ENCODE data around the gene GNLY. TPM values are rescaled to one million over a fixed set of nuclear protein-coding genes. Genes with fewer than 3 reads are reported as not detected.

GNLY gene
- total and polyA plus RNA-seq, 5 donors from 2014 or later: 2.4 to 10.9 (median 8.7) TPM

GRCh38 chr2:85733121-85733960 lies 39.2 kb downstream of the GNLY start:
- Mint-ChIP-seq H3K36me3 (no peaks in the 10 kb centered on the region), H3K27me3 (peaks cover 28% of the 10 kb centered on the region), H3K4me3 (no peak overlapping the region), H3K9me3 (peaks cover 0 to 1% (median 0%) of the 10 kb centered on the region in 7 donors), H3K4me1 (peaks cover 0 to 8% (median 3%) of the 10 kb centered on the region in 4 donors), H3K27ac (no peak overlapping the region)
- Histone ChIP-seq H3K4me3 (ENCODE audit: low read depth, low read length) (no peak overlapping the region), H3K9me3 (ENCODE audit: control insufficient read depth in 2 of 2, low read length in 2 of 2) (no peaks in the 10 kb centered on the region), H3K27ac (ENCODE audit: insufficient read depth, low read length, poor library complexity, severe bottlenecking) (no peak overlapping the region), H3K27me3 (ENCODE audit: control insufficient read depth, insufficient read depth, low read length) (peaks cover 3% of the 10 kb centered on the region), H3K4me1 (ENCODE audit: control insufficient read depth, insufficient read depth, low read length, poor library complexity, severe bottlenecking) (peaks cover 7% of the 10 kb centered on the region), H3K36me3 (ENCODE audit: control insufficient read depth, insufficient read depth, low read length) (no peaks in the 10 kb centered on the region)
- DNase-seq: no peak
- no peak for ATAC-seq (ENCODE audit: low read depth in 2 of 2)

DNA sequence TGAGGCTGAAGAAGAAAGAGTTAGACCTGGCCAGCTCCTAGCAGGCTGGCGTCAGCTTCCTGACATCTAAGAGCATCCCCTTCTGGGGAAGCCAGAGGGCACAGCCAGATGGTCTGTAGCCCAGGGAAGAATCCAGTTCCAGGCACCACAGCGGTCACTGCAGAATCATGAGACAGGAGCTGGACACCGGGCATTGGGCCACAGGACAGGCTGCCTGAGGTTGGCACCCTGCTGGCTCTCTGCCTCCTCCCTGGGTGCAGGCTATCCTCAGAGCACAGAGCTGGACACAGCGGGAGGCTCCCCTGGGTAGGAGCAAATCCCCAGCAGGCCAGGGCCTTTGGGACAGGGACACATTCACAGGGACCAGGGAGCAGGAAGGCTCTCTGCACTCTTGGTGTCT lies 39.9 kb downstream of the GNLY start:
- no peak overlapping the region for H3K4me3 Mint-ChIP-seq
- ATAC-seq (ENCODE audit: low read depth in 2 of 2) (no peak), DNase-seq (no peak)
- Histone ChIP-seq H3K4me3 (ENCODE audit: low read depth, low read length) (no peak overlapping the region), H3K4me1 (ENCODE audit: control insufficient read depth, insufficient read depth, low read length, poor library complexity, severe bottlenecking) (peaks cover 2% of the 10 kb centered on the region), H3K27ac (ENCODE audit: insufficient read depth, low read length, poor library complexity, severe bottlenecking) (no peak overlapping the region), H3K36me3 (ENCODE audit: control insufficient read depth, insufficient read depth, low read length) (no peaks in the 10 kb centered on the region), H3K9me3 (ENCODE audit: control insufficient read depth in 2 of 2, low read length in 2 of 2) (no peaks in the 10 kb centered on the region), H3K27me3 (ENCODE audit: control insufficient read depth, insufficient read depth, low read length) (peaks cover under 1% of the 10 kb centered on the region)
- peaks cover 0 to 8% (median 2%) of the 10 kb centered on the region in 4 donors for H3K4me1 Mint-ChIP-seq
- no peaks in the 10 kb centered on the region for H3K36me3 Mint-ChIP-seq
- H3K9me3 Mint-ChIP-seq: peaks cover 0 to 1% (median 0%) of the 10 kb centered on the region in 7 donors
- peaks cover 22% of the 10 kb centered on the region for H3K27me3 Mint-ChIP-seq
- no peak overlapping the region for H3K27ac Mint-ChIP-seq

DNA sequence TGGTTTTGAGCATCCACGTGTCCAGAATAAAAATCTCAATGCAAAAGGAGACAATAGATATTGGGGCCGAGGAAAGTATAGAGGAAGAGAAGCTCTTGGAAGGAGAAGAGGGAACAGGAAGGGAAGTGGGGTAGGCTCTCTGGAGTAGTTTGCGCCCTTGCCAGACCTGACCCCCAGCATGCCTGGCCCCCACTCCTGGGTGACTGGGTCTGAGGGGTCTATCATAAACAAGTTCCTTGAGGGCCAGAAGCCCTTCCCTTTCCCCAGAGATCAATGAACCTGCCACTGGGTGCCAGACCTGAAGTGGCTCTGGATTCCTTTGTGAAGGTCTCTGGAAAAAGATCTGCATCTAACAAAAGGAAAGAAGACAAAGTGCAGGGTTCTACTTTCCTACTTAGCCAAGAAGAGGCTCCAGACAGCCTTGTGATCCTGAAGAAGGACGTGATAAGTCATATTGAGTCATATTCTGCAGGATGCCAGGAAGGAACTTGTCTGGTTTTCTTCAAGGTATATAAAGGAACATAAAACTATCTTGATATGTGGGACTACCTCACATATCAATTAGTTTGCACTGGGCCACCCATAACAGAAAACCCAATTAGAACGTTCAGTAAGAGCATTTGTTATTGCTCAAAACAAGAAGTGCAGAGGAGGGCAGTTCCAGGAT lies 40.9 kb downstream of the GNLY start:
- H3K4me1 ChIP-seq (ENCODE audit: control insufficient read depth, insufficient read depth, low read length, poor library complexity, severe bottlenecking): no peaks in the 10 kb centered on the region
- no peaks in the 10 kb centered on the region for H3K36me3 Mint-ChIP-seq
- H3K27ac Mint-ChIP-seq: no peak overlapping the region
- H3K4me3 ChIP-seq (ENCODE audit: low read depth, low read length): no peak overlapping the region
- H3K9me3 ChIP-seq (ENCODE audit: control insufficient read depth in 2 of 2, low read length in 2 of 2): no peaks in the 10 kb centered on the region
- H3K4me1 Mint-ChIP-seq: no peaks in the 10 kb centered on the region
- H3K36me3 ChIP-seq (ENCODE audit: control insufficient read depth, insufficient read depth, low read length): no peaks in the 10 kb centered on the region
- H3K27me3 Mint-ChIP-seq: peaks cover 26% of the 10 kb centered on the region
- DNase-seq (no peak), ATAC-seq (ENCODE audit: low read depth in 2 of 2) (no peak)
- H3K4me3 Mint-ChIP-seq: no peak overlapping the region
- H3K27ac ChIP-seq (ENCODE audit: insufficient read depth, low read length, poor library complexity, severe bottlenecking): no peak overlapping the region
- H3K9me3 Mint-ChIP-seq: no peaks in the 10 kb centered on the region
- H3K27me3 ChIP-seq (ENCODE audit: control insufficient read depth, insufficient read depth, low read length): peaks cover 5% of the 10 kb centered on the region

- H3K27ac ChIP-seq (ENCODE audit: insufficient read depth, low read length, poor library complexity, severe bottlenecking): no peak overlapping the region
- Mint-ChIP-seq H3K27me3 (peaks cover 31% of the 10 kb centered on the region), H3K27ac (no peak overlapping the region)
Measured at GRCh38 chr2:85735691-85736090, 41.5 kb downstream of the GNLY start.

GRCh38 chr2:85736456-85737355 lies 42.5 kb downstream of the GNLY start:
- ATAC-seq (ENCODE audit: low read depth in 2 of 2): no peak
- Mint-ChIP-seq H3K27ac (no peak overlapping the region), H3K4me3 (no peak overlapping the region), H3K27me3 (peaks cover 37% of the 10 kb centered on the region), H3K9me3 (no peaks in the 10 kb centered on the region), H3K36me3 (no peaks in the 10 kb centered on the region), H3K4me1 (no peaks in the 10 kb centered on the region)
- Histone ChIP-seq H3K4me3 (ENCODE audit: low read depth, low read length) (no peak overlapping the region), H3K27ac (ENCODE audit: insufficient read depth, low read length, poor library complexity, severe bottlenecking) (no peak overlapping the region), H3K9me3 (ENCODE audit: control insufficient read depth in 2 of 2, low read length in 2 of 2) (no peaks in the 10 kb centered on the region), H3K4me1 (ENCODE audit: control insufficient read depth, insufficient read depth, low read length, poor library complexity, severe bottlenecking) (no peaks in the 10 kb centered on the region), H3K27me3 (ENCODE audit: control insufficient read depth, insufficient read depth, low read length) (peaks cover 5% of the 10 kb centered on the region), H3K36me3 (ENCODE audit: control insufficient read depth, insufficient read depth, low read length) (no peaks in the 10 kb centered on the region)
- DNase-seq: no peak

More at GRCh38 chr2:85735691-85736090, 41.5 kb downstream of the GNLY start:
- Mint-ChIP-seq H3K36me3 (no peaks in the 10 kb centered on the region), H3K9me3 (no peaks in the 10 kb centered on the region), H3K4me1 (no peaks in the 10 kb centered on the region), H3K4me3 (no peak overlapping the region)
- Histone ChIP-seq H3K27me3 (ENCODE audit: control insufficient read depth, insufficient read depth, low read length) (peaks cover 5% of the 10 kb centered on the region), H3K9me3 (ENCODE audit: control insufficient read depth in 2 of 2, low read length in 2 of 2) (no peaks in the 10 kb centered on the region), H3K4me1 (ENCODE audit: control insufficient read depth, insufficient read depth, low read length, poor library complexity, severe bottlenecking) (no peaks in the 10 kb centered on the region), H3K36me3 (ENCODE audit: control insufficient read depth, insufficient read depth, low read length) (no peaks in the 10 kb centered on the region), H3K4me3 (ENCODE audit: low read depth, low read length) (no peak overlapping the region)
- ATAC-seq (ENCODE audit: low read depth in 2 of 2) (no peak), DNase-seq (no peak)

GRCh38 chr2:85737481-85737880 lies 43.3 kb downstream of the GNLY start:
- Mint-ChIP-seq H3K4me3 (no peak overlapping the region), H3K27ac (no peak overlapping the region), H3K27me3 (peaks cover 39% of the 10 kb centered on the region), H3K4me1 (no peaks in the 10 kb centered on the region), H3K9me3 (no peaks in the 10 kb centered on the region), H3K36me3 (no peaks in the 10 kb centered on the region)
- Histone ChIP-seq H3K9me3 (ENCODE audit: control insufficient read depth in 2 of 2, low read length in 2 of 2) (no peaks in the 10 kb centered on the region), H3K36me3 (ENCODE audit: control insufficient read depth, insufficient read depth, low read length) (no peaks in the 10 kb centered on the region), H3K4me1 (ENCODE audit: control insufficient read depth, insufficient read depth, low read length, poor library complexity, severe bottlenecking) (no peaks in the 10 kb centered on the region), H3K4me3 (ENCODE audit: low read depth, low read length) (no peak overlapping the region), H3K27ac (ENCODE audit: insufficient read depth, low read length, poor library complexity, severe bottlenecking) (no peak overlapping the region), H3K27me3 (ENCODE audit: control insufficient read depth, insufficient read depth, low read length) (peaks cover 5% of the 10 kb centered on the region)
- no peak for DNase-seq
- ATAC-seq (ENCODE audit: low read depth in 2 of 2): no peak

DNA sequence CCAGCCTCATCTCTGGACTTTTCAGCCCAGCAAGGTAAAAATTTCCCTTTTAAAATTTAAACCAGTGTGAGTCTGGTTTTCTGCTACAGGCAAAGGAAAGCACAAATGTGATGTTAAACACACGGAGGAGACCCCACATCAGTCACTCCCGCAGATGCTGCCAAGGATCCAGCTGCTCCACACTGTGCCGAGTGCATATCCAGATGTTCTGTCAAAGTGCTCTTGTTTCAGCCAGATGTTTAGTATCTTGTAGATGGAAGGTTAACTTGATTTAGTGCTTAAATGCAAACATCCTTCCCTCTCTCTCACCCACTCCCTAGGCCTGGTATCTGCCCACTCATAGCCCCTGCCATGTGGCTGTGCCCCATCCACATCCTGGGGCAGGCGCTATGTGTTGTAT lies 43.8 kb downstream of the GNLY start:
- Mint-ChIP-seq H3K27ac (no peak overlapping the region), H3K4me3 (no peak overlapping the region), H3K36me3 (no peaks in the 10 kb centered on the region), H3K4me1 (no peaks in the 10 kb centered on the region), H3K9me3 (no peaks in the 10 kb centered on the region), H3K27me3 (peaks cover 37% of the 10 kb centered on the region)
- peaks cover 6% of the 10 kb centered on the region for H3K27me3 ChIP-seq (ENCODE audit: control insufficient read depth, insufficient read depth, low read length)
- no peak for DNase-seq
- H3K4me1 ChIP-seq (ENCODE audit: control insufficient read depth, insufficient read depth, low read length, poor library complexity, severe bottlenecking): no peaks in the 10 kb centered on the region
- no peaks in the 10 kb centered on the region for H3K36me3 ChIP-seq (ENCODE audit: control insufficient read depth, insufficient read depth, low read length)
- no peak for ATAC-seq (ENCODE audit: low read depth in 2 of 2)
- H3K27ac ChIP-seq (ENCODE audit: insufficient read depth, low read length, poor library complexity, severe bottlenecking): no peak overlapping the region
- H3K4me3 ChIP-seq (ENCODE audit: low read depth, low read length): no peak overlapping the region
- H3K9me3 ChIP-seq (ENCODE audit: control insufficient read depth in 2 of 2, low read length in 2 of 2): no peaks in the 10 kb centered on the region

All from CD4-positive, CD25-positive, alpha-beta regulatory T cell (primary cell).